Astrocyte of the spinal cord (primary cell): ENCODE data around the gene FNBP1.

Experiments used
- DNase-seq: peaks from one replicate; pipeline ENCODE4 v3.0.0; 2011; ENCODE audit warnings: low read depth, low spot score
- H3K4me3 ChIP-seq: 2 replicates; pipeline ENCODE4 v1.5.1; 2011; ENCODE audit warnings: low read depth, mild to moderate bottlenecking, low read length, moderate library complexity
- in situ Hi-C: cut with HindIII; loops from 2 replicates; pipeline ENCODE4 v1.10.0; 2017; ENCODE audit warnings: low sequenced_read_pairs
- TF ChIP-seq, protein P1 (sequence below): IDR thresholded peaks from 2 replicates; pipeline ENCODE4 v1.5.1; 2012; ENCODE audit warnings: low read depth, mild to moderate bottlenecking, low read length, inconsistent platforms

The FNBP1 gene

DNA sequence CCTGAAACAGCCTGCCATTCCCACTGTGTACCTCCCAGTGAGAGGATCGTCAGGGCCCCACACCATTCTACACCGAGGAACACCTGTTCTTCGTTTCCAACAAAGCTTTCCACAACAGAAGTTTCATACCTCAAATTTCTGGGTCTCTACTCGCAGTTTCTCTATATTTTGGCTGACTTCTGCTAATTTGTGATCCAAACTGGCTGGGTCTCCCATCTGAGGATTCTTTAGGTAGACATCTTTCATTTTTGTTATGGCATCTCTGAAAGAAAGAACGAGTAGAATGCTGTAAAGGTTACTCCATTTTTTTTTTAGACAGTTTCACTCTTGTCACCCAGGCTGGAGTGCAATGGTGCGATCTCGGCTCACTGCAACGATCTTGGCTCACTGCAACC lies 140.3 kb downstream of the FNBP1 start:
- in situ Hi-C loops = no loop called here
- TF ChIP-seq, protein P1, sequence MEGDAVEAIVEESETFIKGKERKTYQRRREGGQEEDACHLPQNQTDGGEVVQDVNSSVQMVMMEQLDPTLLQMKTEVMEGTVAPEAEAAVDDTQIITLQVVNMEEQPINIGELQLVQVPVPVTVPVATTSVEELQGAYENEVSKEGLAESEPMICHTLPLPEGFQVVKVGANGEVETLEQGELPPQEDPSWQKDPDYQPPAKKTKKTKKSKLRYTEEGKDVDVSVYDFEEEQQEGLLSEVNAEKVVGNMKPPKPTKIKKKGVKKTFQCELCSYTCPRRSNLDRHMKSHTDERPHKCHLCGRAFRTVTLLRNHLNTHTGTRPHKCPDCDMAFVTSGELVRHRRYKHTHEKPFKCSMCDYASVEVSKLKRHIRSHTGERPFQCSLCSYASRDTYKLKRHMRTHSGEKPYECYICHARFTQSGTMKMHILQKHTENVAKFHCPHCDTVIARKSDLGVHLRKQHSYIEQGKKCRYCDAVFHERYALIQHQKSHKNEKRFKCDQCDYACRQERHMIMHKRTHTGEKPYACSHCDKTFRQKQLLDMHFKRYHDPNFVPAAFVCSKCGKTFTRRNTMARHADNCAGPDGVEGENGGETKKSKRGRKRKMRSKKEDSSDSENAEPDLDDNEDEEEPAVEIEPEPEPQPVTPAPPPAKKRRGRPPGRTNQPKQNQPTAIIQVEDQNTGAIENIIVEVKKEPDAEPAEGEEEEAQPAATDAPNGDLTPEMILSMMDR = no peak

DNA sequence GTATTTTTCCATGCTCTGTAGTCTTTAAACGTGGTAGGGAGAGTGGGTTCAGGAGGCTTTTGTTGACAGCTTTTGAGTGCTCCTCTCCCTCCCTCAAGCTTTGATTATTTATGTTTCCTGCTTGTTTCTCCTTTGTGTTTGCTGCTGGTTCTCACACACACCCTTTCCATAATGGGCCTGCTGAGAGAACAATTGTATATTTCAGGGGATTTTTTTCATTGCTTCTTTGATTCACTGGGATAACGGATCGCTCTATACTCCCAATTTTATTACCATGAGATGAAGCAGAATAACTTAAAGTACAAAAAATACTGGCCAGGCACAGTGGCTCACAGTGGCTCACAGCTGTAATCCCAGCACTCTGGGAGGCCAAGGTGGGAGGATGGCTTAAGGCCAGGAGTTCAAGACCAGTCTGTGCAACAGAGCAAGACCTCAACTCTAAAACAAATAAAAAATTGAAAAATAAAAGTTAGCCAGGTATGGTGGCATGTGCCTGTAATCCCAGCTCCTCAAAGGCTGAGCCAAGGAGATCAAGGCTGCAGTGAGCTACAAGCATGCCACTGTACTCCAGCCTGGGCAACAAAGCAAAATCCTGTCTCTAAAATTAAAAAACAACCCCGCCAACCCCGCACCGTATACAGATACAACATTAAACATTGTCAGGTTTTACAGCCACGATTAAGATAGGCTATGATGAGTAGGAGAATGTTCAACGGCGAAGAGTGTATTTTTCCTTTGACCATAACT lies 140.8 kb downstream of the FNBP1 start:
- in situ Hi-C loops = no loop called here
- DNase-seq = no peak

More for the DNA sequence above, 140.3 kb downstream of the FNBP1 start:
- no peak for DNase-seq
- H3K4me3 ChIP-seq = no peak overlapping the region

GRCh38 chr9:129900263-129901027 lies 142.5 kb downstream of the FNBP1 start:
- in situ Hi-C loops = no loop called here
- TF ChIP-seq, protein P1 = no peak
- no peak for DNase-seq
- no peak overlapping the region for H3K4me3 ChIP-seq

More for the DNA sequence above, 140.8 kb downstream of the FNBP1 start:
- H3K4me3 ChIP-seq = no peak overlapping the region
- TF ChIP-seq, protein P1 = no peak

DNA sequence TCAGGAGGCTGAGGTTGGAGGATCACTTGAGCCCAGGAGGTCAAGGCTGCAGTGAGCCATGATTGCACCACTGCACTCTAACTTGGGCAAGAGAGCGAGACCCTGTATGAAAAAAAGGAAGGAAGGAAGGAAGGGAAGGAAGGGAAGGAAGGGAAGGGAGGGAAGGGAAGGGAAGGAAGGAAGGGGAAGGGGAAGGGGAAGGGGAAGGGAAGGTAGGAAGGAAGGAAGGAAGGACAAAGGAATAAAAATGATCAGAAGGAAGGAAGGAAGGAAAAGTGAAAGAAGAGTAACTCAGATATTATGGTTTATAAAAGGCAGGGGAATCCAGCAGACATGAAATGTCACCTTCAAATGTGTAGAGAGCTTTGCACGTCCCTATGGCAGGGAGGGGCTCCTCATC lies 143.4 kb downstream of the FNBP1 start:
- TF ChIP-seq, protein P1 = no peak
- DNase-seq = no peak
- no peak overlapping the region for H3K4me3 ChIP-seq
- in situ Hi-C loops = no loop called here

- no peak for DNase-seq
- TF ChIP-seq, protein P1 = no peak
- H3K4me3 ChIP-seq = no peak overlapping the region
- in situ Hi-C loops = no loop called here
Measured at GRCh38 chr9:129898185-129898584, 144.8 kb downstream of the FNBP1 start.

GRCh38 chr9:129897263-129897662 lies 145.7 kb downstream of the FNBP1 start:
- H3K4me3 ChIP-seq = no peak overlapping the region
- TF ChIP-seq, protein P1 = no peak
- in situ Hi-C loops = no loop called here
- no peak for DNase-seq
